Thyroid gland (tissue), 4 donors: ENCODE data around the gene CACNB4. TPM values are rescaled to one million over a fixed set of nuclear protein-coding genes. Genes with fewer than 3 reads are reported as not detected.
"Not testable (repeated sequence)": the region's sequence is repeated elsewhere in the genome, so short reads cannot be mapped to it uniquely, and the experiment has no call there.

Source experiments
- DNase-seq, 2 donors: peaks; one replicate each; pipeline ENCODE4 v3.0.0-alpha.2; 2019
- H3K27ac ChIP-seq, 3 donors: fragments of 200-600 bp; sonication (generic); 1 replicate in 2 of 3; 2 replicates in 1 of 3; pipeline ENCODE4 v1.5.1; 2016 to 2019; ENCODE audit warnings: mild to moderate bottlenecking in 1 of 3, moderate library complexity in 1 of 3
- H3K27me3 ChIP-seq: fragments of 200-600 bp; sonication (generic); one replicate; pipeline ENCODE4 v1.5.1; 2019
- H3K36me3 ChIP-seq, 2 donors: fragments of 200-600 bp; sonication (generic); one replicate each; pipeline ENCODE4 v1.5.1; 2016 to 2019
- H3K4me1 ChIP-seq, 2 donors: fragments of 200-600 bp; sonication (generic); one replicate each; pipeline ENCODE4 v1.5.1; 2017 to 2019
- H3K4me3 ChIP-seq, 3 donors: fragments of 200-600 bp; sonication (generic); replicated peaks in 1 of 3; 1 replicate in 2 of 3; 2 replicates in 1 of 3; pipeline ENCODE4 v1.5.1; 2016; ENCODE audit warnings: mild to moderate bottlenecking in 1 of 3
- H3K9me3 ChIP-seq: fragments of 200-600 bp; sonication (generic); one replicate; pipeline ENCODE4 v1.5.1; 2017
- POLR2A ChIP-seq, 2 donors: fragments of 450-650 bp; IDR thresholded peaks; one replicate each; pipeline ENCODE4 v1.6.1; 2017; ENCODE audit warnings: antibody characterized with exemption in 2 of 2, mild to moderate bottlenecking in 2 of 2, moderate library complexity in 1 of 2
- WGBS, 2 donors: methylation state at CpG; one replicate each; pipeline ENCODE4 v1.1.5; 2017; 5-methylcytosine and 5-hydroxymethylcytosine counted together
- intact Hi-C: fragments of 100-400 bp; cut with DNase I; formaldehyde crosslinking; loops from one replicate; pipeline ENCODE4 v1.15.1; 2023
- total RNA-seq, 4 donors: library from RNA; depleted of rRNA; stranded (reverse); fragments of >200 nt; gene quantifications; one replicate each; pipeline ENCODE4 v1.2.3, GENCODE V29; 2016
- TF ChIP-seq, protein P1 (sequence below), 6 experiments: fragments of 200-600 bp in 3 of 6; fragments of 450-650 bp in 3 of 6; sonication (generic) in 3 of 6; IDR thresholded peaks; one replicate each; pipeline ENCODE4 v1.5.1; 2016 to 2019; ENCODE audit warnings: antibody characterized with exemption in 6 of 6, mild to moderate bottlenecking in 2 of 6, inconsistent platforms in 1 of 6, moderate library complexity in 1 of 6

The CACNB4 gene
- total RNA-seq, 4 donors from 2014 or later = 3.0 to 3.6 (median 3.2) TPM

DNA sequence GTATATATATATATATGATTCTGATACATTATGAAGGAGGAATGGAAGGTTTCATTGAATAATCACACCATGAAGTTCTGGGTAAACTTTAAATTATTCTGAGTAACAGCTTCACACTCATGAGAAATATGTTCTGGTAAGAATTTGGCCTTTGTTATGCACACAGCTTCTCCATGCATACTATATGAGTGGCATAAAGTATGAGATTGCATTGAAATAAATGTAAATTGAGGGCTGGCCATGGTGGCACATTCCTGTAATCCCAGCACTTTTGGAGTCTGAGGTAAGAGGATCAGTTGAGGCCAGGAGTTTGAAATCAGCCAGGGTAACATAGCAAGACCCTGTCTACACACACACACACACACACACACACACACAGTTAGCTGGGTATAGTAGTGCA lies 220.6 kb downstream of the CACNB4 start:
- H3K4me3 ChIP-seq = no peak overlapping the region
- H3K27ac ChIP-seq = no peak overlapping the region
- H3K36me3 ChIP-seq = no peaks in the 10 kb centered on the region
- H3K9me3 ChIP-seq = no peaks in the 10 kb centered on the region
- intact Hi-C loops = no loop called here
- H3K27me3 ChIP-seq = no peaks in the 10 kb centered on the region
- peaks cover 0 to 11% of the 10 kb centered on the region in 2 donors for H3K4me1 ChIP-seq
- DNase-seq = no peak
- TF ChIP-seq POLR2A (IDR thresholded peaks at IDR 0.05) = no peak

DNA sequence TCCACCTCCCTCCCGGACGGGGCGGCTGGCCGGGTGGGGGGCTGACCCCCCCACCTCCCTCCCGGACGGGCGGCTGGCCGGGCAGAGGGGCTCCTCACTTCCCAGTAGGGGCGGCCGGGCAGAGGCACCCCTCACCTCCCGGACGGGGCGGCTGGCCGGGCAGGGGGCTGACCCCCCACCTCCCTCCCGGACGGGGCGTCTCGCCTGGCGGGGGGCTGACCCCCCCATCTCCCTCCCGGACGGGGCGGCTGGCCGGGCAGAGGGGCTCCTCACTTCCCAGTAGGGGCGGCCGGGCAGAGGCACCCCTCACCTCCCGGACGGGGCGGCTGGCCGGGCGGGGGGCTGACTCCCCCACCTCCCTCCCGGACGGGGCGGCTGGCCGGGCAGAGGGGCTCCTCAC lies 223.2 kb downstream of the CACNB4 start:
- H3K27me3 ChIP-seq, H3K4me3 ChIP-seq, H3K36me3 ChIP-seq, H3K9me3 ChIP-seq, intact Hi-C loops, DNase-seq, H3K27ac ChIP-seq: not testable (repeated sequence)
- H3K4me1 ChIP-seq = peaks cover 0 to 19% of the 10 kb centered on the region in 2 donors
- no CpG with 5 or more reads among the region's 34 CpGs for WGBS, 2 donors

DNA sequence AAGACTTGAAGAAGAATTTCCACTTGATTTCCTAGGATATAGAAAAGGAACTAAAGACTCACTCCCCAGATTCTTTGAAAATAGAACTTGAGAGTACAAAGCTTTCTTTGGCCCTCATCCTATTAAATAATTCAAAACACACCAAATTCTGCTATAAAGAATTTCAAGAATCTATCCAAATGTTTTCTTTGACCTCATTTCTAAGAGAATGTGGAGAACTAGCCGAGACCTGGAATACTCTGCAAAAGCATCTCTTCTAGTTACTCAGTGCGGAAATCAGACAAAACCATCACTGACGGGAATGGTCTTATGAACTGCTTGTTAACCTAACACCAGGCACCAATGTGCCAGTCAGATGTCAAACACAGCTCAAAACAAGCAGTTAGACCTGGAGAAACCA lies 226.4 kb downstream of the CACNB4 start:
- Histone ChIP-seq H3K4me3 (no peak overlapping the region), H3K27me3 (no peaks in the 10 kb centered on the region), H3K4me1 (peaks cover 8 to 12% of the 10 kb centered on the region in 2 donors), H3K9me3 (no peaks in the 10 kb centered on the region), H3K27ac (no peak overlapping the region), H3K36me3 (no peaks in the 10 kb centered on the region)
- intact Hi-C loops = no loop called here
- no peak for TF ChIP-seq POLR2A (IDR thresholded peaks at IDR 0.05)
- TF ChIP-seq, protein P1, sequence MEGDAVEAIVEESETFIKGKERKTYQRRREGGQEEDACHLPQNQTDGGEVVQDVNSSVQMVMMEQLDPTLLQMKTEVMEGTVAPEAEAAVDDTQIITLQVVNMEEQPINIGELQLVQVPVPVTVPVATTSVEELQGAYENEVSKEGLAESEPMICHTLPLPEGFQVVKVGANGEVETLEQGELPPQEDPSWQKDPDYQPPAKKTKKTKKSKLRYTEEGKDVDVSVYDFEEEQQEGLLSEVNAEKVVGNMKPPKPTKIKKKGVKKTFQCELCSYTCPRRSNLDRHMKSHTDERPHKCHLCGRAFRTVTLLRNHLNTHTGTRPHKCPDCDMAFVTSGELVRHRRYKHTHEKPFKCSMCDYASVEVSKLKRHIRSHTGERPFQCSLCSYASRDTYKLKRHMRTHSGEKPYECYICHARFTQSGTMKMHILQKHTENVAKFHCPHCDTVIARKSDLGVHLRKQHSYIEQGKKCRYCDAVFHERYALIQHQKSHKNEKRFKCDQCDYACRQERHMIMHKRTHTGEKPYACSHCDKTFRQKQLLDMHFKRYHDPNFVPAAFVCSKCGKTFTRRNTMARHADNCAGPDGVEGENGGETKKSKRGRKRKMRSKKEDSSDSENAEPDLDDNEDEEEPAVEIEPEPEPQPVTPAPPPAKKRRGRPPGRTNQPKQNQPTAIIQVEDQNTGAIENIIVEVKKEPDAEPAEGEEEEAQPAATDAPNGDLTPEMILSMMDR (IDR thresholded peaks at IDR 0.05) = no peak
- WGBS, 2 donors = 66 to 68% methylated on average over 3 of the region's 3 CpGs
- no peak for DNase-seq

DNA sequence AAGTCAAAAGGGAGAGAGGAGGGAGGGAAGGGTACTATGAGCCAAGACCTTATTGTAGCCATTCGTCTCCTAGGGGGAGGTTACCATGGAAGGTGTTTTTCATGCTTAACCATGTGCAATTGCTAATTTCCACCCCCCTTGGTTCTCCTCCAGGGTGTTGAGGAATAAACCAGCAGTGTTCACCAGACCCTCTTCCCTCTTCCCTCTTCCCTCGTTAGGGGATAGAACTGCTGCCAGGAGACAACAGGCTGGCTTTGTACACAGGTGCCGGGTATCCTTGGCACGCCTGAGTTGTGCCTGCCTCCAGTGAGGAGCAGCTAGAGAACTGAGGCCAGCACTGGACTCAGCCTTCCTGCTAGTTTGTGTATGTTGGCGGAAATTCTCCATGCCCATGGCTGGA lies 229.6 kb downstream of the CACNB4 start:
- Histone ChIP-seq H3K9me3 (no peaks in the 10 kb centered on the region), H3K4me1 (peaks cover 8 to 9% of the 10 kb centered on the region in 2 donors), H3K27me3 (no peaks in the 10 kb centered on the region), H3K4me3 (no peak overlapping the region), H3K27ac (no peak overlapping the region), H3K36me3 (no peaks in the 10 kb centered on the region)
- WGBS, 2 donors = 63 to 71% methylated on average over 5 of the region's 5 CpGs
- no peak for TF ChIP-seq POLR2A (IDR thresholded peaks at IDR 0.05)
- TF ChIP-seq, protein P1 (IDR thresholded peaks at IDR 0.05) = no peak
- DNase-seq = no peak
- intact Hi-C loops = no loop called here

- Histone ChIP-seq H3K9me3 (no peaks in the 10 kb centered on the region), H3K4me1 (peaks cover 4 to 17% of the 10 kb centered on the region in 2 donors), H3K27ac (peak overlapping the region; percentile 33 to 52 (median 43)), H3K36me3 (no peaks in the 10 kb centered on the region), H3K27me3 (no peaks in the 10 kb centered on the region), H3K4me3 (no peak overlapping the region)
- 38 to 50% methylated on average over 5 of the region's 5 CpGs for WGBS, 2 donors
- intact Hi-C loops = no loop called here
- peak; percentile 97 for DNase-seq
- TF ChIP-seq, protein P1 (IDR thresholded peaks at IDR 0.05) = peak in 1 of 6 experiments; percentile 29
- no peak for TF ChIP-seq POLR2A (IDR thresholded peaks at IDR 0.05)
Measured at GRCh38 chr2:151862700-151863099, 236.1 kb downstream of the CACNB4 start.

GRCh38 chr2:151861174-151861573 lies 237.7 kb downstream of the CACNB4 start:
- intact Hi-C loops = no loop called here
- H3K36me3 ChIP-seq = no peaks in the 10 kb centered on the region
- no peaks in the 10 kb centered on the region for H3K9me3 ChIP-seq
- no peak for TF ChIP-seq POLR2A (IDR thresholded peaks at IDR 0.05)
- TF ChIP-seq, protein P1 (IDR thresholded peaks at IDR 0.05) = no peak
- H3K4me3 ChIP-seq = no peak overlapping the region
- 39 to 54% methylated on average over 4 of the region's 4 CpGs for WGBS, 2 donors
- DNase-seq = no peak
- peaks cover 9 to 21% of the 10 kb centered on the region in 2 donors for H3K4me1 ChIP-seq
- H3K27ac ChIP-seq = peak overlapping the region; percentile 22 to 34 (median 28)
- H3K27me3 ChIP-seq = no peaks in the 10 kb centered on the region
